Measurements from ENCODE around the gene EDEM2. TPM values are rescaled to one million over a fixed set of nuclear protein-coding genes. Genes with fewer than 3 reads are reported as not detected.
"Not testable (repeated sequence)": the region's sequence is repeated elsewhere in the genome, so short reads cannot be mapped to it uniquely, and the experiment has no call there.

EDEM2 gene
- total and polyA plus RNA-seq, 2 of the 13 experiments (the other 11 are each of a cell fraction or from before 2014, with no cell fraction given): 33.1 to 46.9 TPM

DNA sequence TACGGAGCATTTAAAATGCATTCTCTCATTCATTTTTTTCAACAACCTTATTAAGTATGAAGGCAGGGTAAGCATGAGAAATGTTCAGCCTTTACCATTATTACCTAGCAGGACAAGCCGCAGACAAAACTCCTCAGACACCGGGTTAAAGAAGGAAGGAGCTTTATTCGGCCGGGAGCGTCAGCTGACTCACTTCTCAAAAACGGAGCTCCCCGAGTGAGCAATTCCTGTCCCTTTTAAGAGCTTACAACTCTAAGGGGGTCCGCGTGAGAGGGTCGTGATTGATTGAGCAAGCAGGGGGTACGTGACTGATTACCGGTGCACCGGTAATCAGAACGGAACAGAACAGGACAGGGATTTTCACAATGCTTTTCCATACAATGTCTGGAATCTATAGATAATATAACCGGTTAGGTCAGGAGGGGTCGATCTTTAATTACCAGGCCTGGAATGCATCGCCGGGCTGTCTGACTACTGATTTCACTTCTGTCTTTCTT is 487 bp upstream of the EDEM2 start (continued):
- TF ChIP-seq ZC3H4 (CRISPR knock-in tag; IDR thresholded peaks at IDR 0.05; ENCODE audit: borderline replicate concordance) (0 out of 2 replicates have a peak, but pooled peaks have one; percentile 31), ZNF124 (CRISPR knock-in tag; IDR thresholded peaks at IDR 0.05) (peak; percentile 90; the same call in 1 of the 2 replicates), CREM (IDR thresholded peaks at IDR 0.05) (peak; percentile 62; the same call in 1 of the 2 replicates), YEATS2 (CRISPR knock-in tag; IDR thresholded peaks at IDR 0.05; ENCODE audit: borderline replicate concordance) (peak; percentile 11; the same call in 1 of the 2 replicates), ZNF75D (CRISPR knock-in tag; IDR thresholded peaks at IDR 0.05; ENCODE audit: borderline replicate concordance) (0 out of 2 replicates have a peak, but pooled peaks have one; percentile 34), HHEX (CRISPR knock-in tag; IDR thresholded peaks at IDR 0.05) (0 out of 2 replicates have a peak, but pooled peaks have one; percentile 9), ZBTB3 (CRISPR knock-in tag; IDR thresholded peaks at IDR 0.05; ENCODE audit: borderline replicate concordance, low read depth) (peak; percentile 27; the same call in 1 of the 2 replicates), ZNF749 (CRISPR knock-in tag; IDR thresholded peaks at IDR 0.05; ENCODE audit: borderline replicate concordance) (peak; percentile 6; the same call in 1 of the 2 replicates), NCOA1 (CRISPR knock-in tag; IDR thresholded peaks at IDR 0.05) (0 out of 2 replicates have a peak, but pooled peaks have one; percentile 24), CREB1 (CRISPR knock-in tag; IDR thresholded peaks at IDR 0.05) (peak; percentile 49; the same call in 1 of the 2 replicates), ZBTB7A (CRISPR knock-in tag; IDR thresholded peaks at IDR 0.05) (peak; percentile 49; the same call in 1 of the 2 replicates), ELF4 (CRISPR knock-in tag; IDR thresholded peaks at IDR 0.05; ENCODE audit: borderline replicate concordance) (0 out of 2 replicates have a peak, but pooled peaks have one; percentile 1), YEATS4 (CRISPR knock-in tag; IDR thresholded peaks at IDR 0.05; ENCODE audit: borderline replicate concordance) (peak; percentile 39), ZMAT3 (CRISPR knock-in tag; conservative IDR thresholded peaks at IDR 0.05) (peak; percentile 23; the same call in 1 of the 2 replicates), HMG20A (CRISPR knock-in tag; IDR thresholded peaks at IDR 0.05; ENCODE audit: borderline replicate concordance) (0 out of 2 replicates have a peak, but pooled peaks have one; percentile 12), ZNF543 (CRISPR knock-in tag; IDR thresholded peaks at IDR 0.05) (0 out of 2 replicates have a peak, but pooled peaks have one; percentile 4)
- not testable (repeated sequence) for TF ChIP-seq CREM (CRISPR knock-in tag; IDR thresholded peaks at IDR 0.05); CREB1 (IDR thresholded peaks at IDR 0.05)
- TF ChIP-seq, protein P1, sequence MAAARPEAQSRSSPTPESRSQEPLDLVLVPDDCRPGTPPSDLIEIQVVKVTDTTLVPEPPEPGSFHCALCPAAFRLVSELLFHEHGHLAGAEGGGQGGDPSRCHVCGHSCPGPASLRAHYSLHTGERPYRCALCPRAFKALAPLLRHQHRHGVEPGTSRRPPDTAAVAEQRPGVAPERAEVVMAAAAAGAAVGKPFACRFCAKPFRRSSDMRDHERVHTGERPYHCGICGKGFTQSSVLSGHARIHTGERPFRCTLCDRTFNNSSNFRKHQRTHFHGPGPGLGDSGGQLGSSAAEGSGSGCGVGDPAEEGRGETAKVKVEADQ (CRISPR knock-in tag; IDR thresholded peaks at IDR 0.05; ENCODE audit: borderline replicate concordance): 0 out of 2 replicates have a peak, but pooled peaks have one; percentile 8
- TF ChIP-seq, protein P2, sequence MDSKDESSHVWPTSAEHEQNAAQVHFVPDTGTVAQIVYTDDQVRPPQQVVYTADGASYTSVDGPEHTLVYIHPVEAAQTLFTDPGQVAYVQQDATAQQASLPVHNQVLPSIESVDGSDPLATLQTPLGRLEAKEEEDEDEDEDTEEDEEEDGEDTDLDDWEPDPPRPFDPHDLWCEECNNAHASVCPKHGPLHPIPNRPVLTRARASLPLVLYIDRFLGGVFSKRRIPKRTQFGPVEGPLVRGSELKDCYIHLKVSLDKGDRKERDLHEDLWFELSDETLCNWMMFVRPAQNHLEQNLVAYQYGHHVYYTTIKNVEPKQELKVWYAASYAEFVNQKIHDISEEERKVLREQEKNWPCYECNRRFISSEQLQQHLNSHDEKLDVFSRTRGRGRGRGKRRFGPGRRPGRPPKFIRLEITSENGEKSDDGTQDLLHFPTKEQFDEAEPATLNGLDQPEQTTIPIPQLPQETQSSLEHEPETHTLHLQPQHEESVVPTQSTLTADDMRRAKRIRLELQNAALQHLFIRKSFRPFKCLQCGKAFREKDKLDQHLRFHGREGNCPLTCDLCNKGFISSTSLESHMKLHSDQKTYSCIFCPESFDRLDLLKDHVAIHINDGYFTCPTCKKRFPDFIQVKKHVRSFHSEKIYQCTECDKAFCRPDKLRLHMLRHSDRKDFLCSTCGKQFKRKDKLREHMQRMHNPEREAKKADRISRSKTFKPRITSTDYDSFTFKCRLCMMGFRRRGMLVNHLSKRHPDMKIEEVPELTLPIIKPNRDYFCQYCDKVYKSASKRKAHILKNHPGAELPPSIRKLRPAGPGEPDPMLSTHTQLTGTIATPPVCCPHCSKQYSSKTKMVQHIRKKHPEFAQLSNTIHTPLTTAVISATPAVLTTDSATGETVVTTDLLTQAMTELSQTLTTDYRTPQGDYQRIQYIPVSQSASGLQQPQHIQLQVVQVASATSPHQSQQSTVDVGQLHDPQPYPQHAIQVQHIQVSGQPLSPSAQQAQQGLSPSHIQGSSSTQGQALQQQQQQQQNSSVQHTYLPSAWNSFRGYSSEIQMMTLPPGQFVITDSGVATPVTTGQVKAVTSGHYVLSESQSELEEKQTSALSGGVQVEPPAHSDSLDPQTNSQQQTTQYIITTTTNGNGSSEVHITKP (CRISPR knock-in tag; IDR thresholded peaks at IDR 0.05; ENCODE audit: low read depth): peak; percentile 1; the same call in 1 of the 2 replicates
- TF ChIP-seq, protein P3, sequence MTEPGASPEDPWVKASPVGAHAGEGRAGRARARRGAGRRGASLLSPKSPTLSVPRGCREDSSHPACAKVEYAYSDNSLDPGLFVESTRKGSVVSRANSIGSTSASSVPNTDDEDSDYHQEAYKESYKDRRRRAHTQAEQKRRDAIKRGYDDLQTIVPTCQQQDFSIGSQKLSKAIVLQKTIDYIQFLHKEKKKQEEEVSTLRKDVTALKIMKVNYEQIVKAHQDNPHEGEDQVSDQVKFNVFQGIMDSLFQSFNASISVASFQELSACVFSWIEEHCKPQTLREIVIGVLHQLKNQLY (CRISPR knock-in tag; IDR thresholded peaks at IDR 0.05): peak; percentile 21; the same call in 1 of the 2 replicates
- TF ChIP-seq, protein P4, sequence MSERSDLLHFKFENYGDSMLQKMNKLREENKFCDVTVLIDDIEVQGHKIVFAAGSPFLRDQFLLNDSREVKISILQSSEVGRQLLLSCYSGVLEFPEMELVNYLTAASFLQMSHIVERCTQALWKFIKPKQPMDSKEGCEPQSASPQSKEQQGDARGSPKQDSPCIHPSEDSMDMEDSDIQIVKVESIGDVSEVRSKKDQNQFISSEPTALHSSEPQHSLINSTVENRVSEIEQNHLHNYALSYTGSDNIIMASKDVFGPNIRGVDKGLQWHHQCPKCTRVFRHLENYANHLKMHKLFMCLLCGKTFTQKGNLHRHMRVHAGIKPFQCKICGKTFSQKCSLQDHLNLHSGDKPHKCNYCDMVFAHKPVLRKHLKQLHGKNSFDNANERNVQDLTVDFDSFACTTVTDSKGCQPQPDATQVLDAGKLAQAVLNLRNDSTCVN (CRISPR knock-in tag; IDR thresholded peaks at IDR 0.05; ENCODE audit: borderline replicate concordance): 0 out of 2 replicates have a peak, but pooled peaks have one; percentile 2

Measured in HepG2 (cell line).